NB4 (cell line): ENCODE results near the gene STARD10.

Experiments
- MYC ChIP-seq: IDR thresholded peaks from 2 replicates; pipeline ENCODE4 v1.6.1; 2011; ENCODE audit warnings: low read depth, low read length
- POLR2A ChIP-seq: IDR thresholded peaks from 2 replicates; pipeline ENCODE4 v1.6.1; 2011; ENCODE audit warnings: mild to moderate bottlenecking; ENCODE audit not compliant: insufficient read length; ENCODE audit errors: extremely low read depth
- TF ChIP-seq, protein P1 (sequence below): IDR thresholded peaks from one replicate; pipeline ENCODE4 v1.5.1; 2012; ENCODE audit warnings: low read depth, low read length

GRCh38 chr11:72842653-72843330 is 48.9 kb upstream of the STARD10 start:
- no peak for TF ChIP-seq MYC
- no peak for TF ChIP-seq POLR2A
- TF ChIP-seq, protein P1, sequence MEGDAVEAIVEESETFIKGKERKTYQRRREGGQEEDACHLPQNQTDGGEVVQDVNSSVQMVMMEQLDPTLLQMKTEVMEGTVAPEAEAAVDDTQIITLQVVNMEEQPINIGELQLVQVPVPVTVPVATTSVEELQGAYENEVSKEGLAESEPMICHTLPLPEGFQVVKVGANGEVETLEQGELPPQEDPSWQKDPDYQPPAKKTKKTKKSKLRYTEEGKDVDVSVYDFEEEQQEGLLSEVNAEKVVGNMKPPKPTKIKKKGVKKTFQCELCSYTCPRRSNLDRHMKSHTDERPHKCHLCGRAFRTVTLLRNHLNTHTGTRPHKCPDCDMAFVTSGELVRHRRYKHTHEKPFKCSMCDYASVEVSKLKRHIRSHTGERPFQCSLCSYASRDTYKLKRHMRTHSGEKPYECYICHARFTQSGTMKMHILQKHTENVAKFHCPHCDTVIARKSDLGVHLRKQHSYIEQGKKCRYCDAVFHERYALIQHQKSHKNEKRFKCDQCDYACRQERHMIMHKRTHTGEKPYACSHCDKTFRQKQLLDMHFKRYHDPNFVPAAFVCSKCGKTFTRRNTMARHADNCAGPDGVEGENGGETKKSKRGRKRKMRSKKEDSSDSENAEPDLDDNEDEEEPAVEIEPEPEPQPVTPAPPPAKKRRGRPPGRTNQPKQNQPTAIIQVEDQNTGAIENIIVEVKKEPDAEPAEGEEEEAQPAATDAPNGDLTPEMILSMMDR: no peak
